ENCODE results near the gene DOK4.
"Not testable (repeated sequence)": the region's sequence is repeated elsewhere in the genome, so short reads cannot be mapped to it uniquely, and the experiment has no call there.

Gene DOK4

DNA sequence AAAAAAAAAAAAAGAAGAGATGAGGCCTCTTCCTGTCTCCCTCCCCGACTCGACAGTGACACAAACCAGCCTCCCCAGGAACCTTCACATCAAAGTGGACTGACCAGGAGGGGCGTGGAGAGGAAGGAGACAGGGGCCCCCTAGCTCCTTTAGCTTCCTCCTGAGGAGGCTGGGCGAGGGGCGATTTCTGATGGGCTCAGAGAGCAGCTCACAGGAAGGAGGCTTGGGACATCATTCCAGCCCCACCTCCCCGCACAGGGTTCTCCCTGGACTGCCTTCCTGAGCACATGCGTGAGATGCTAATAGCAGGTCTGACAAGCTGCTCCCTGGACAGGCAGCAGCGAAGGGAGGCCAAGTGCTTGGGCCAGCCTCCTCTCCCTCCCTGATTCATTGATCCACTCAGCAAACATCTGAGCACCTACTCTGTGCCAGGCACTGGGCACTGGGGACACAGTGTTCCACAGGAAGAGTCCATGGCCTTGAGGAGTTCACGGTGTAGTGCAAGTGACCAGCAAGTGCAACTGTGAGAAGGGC is 14.4 kb upstream of the DOK4 start:
- no peak for DNase-seq

DNA sequence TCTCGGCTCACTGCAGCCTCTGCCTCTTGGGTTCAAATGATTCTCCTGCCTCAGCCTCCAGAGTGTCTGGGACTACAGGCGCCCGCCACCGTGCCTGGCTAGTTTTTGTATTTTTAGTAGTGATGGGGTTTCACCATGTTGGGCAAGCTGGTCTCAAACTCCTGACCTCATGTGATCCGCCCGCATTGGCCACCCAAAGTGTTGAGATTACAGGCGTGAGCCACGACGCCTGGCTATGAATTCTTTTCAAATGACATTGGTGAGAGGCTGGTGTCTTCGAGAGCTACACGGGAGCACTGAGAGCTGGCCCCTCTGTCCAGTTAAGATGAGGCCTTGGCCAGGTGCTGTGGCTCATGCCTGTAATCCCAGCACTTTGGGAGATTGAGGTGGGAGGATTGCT is 13.6 kb upstream of the DOK4 start:
- DNase-seq: not testable (repeated sequence)

DNA sequence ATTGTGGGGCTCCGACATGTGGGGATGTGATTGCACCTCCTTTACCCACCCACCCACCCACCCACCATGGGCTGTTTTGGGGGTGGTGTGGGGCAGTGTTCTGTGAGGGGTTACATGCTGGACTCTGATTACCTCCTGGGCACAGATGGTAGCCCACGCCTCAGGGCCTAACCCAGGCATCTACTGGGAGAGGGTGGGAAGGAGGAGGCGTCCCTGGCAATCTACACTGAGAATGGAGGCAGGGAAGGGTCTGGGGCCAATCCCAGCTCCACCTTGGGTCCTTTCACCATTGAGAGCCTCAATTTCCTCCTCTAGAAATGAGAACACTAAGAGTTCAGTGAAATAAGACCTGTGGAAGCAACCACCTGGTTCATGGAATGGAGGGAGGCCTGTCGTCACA is 11.7 kb upstream of the DOK4 start:
- no peak for DNase-seq

DNA sequence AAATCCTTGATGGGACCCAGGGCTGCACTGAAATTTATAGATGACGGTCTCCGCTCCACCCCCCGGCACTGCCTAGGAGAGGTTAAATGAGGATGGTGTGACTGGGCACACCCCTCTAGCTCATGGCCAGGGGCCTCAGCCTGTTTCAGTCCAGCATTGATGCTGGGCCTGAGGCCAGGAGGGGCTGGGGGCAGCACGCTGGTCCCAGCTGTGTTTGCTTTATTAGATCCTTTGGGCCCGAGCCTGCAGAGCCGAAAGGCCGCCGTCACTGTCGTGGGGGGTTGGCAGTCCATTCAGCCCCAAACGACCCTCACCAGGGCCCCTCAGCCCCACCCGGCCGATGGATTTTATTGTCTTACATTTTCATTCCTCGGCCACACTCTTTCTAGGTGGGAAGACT is 10.8 kb upstream of the DOK4 start:
- DNase-seq: no peak

DNA sequence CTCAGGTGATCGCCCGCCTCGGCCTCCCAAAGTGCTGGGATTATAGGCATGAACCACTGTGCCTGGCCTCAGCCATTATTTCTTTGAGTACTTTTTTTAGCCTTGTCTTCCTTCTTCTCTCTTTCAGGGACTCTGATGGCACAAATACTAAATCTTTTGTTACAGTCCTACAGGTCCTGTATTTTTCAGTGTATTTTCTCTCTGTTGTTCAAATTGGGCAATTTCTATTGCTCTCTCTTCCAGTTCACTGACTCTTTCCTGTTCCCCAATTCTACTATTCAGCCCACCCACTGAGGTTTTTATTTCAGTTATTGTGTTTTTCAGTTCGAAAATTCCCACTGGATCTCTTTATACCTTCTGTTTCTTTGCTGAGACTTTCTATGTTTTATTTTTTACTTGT is 7.5 kb upstream of the DOK4 start:
- no peak for DNase-seq

DNA sequence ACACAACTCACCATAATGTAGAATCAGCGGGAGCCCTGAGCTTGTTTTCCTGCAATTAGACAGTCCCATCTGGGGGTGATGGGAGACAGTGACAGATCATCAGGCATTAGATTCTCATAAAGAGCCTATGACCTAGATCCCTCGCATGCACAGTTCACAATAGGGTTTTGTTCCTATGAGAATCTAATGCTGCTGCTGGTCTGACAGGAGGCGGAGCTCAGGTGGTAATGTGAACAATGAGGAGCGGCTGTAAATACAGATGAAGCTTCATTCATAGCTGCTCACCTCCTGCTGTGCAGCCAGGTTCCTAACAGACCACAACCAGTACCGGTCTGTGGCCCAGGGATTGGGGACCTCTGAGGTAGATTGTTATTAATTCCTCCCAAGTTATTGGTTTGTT is 2.9 kb upstream of the DOK4 start:
- DNase-seq: no peak

DNA sequence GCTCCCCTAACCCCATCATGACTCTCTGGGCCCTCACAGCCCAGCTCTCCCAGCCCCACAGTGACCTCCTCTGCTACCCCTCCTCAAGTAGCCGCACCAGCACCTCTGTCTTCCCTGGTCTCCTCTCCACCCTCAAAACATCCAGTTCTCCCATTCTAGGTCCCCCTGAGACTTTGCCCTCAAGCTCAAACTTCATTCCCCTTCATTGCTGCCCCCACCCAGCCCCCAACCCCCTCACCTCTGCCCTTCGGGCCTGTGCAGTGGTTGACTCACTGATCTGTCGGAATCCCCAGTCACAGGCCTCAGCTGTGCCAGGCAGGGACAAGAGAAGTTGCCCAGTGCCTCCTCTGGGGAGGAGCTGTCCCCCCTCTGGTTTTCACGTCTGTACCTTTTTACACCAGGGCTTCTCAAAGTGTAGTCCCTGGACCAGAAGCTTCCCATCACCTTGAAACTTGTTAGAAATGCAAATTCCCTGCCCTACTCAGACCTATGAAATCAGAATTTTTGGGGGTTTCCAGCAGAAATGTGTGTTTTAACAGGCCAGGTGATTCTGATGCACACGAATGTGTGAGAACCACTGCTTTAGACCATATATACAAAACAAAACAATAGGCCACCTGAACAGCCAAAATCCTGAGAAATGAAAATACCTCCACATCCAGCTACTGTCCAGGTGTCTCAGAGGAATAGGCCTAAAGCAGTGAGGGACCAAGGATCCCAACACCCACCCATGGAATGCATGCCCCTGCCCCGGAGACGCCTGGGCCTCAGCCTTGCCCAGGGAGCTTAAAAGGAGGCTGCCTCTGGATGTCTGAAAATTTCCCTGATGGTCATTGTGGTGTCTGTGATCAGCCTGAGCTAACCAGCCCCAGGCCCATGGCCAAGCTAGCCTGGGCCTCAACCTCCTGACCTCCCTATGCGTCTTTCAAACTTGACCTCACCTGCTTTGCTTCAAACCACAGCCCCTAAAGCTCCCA is 853 bp upstream of the DOK4 start:
- DNase-seq: no peak

DNA sequence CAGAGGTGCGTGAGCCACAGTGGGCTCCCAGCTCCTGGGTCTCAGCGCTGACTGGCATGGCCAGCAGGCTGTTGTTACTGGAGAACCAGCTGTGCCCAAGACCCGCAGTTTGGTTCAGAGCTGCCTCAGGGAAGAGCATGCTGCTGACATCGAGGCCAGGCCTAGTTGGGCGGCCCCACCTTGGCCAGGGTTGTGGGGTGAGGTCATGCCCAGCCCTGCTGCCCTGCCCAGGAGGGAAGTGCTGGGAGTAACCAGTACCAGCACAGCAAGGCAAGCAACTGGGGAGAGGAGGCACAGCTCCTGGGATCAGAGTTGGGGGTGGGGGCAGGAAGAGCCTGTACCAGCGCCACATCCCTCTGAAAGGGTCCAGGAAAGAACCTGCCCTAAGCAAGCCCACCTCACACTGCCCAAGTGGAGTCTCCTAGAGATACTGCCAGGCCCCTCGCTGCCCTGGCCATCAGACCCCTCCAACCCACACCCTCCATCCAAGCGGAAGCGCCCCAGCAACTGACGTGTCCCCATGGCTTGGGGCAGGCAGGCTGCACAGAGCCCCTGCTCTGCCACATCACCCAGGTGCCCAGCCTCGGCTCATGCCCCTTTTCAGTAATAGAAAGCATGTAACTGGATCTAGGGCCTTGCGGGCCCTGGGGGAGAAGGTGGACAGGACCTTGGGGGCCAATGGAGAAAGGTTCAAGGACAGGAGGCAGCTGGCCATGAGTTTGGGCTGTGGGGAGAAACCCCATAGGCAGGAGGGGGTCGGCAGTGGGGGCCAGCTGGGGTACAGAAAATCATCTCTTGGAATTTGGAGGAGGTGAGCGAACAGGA is 990 bp downstream of the DOK4 start:
- DNase-seq: no peak

DNA sequence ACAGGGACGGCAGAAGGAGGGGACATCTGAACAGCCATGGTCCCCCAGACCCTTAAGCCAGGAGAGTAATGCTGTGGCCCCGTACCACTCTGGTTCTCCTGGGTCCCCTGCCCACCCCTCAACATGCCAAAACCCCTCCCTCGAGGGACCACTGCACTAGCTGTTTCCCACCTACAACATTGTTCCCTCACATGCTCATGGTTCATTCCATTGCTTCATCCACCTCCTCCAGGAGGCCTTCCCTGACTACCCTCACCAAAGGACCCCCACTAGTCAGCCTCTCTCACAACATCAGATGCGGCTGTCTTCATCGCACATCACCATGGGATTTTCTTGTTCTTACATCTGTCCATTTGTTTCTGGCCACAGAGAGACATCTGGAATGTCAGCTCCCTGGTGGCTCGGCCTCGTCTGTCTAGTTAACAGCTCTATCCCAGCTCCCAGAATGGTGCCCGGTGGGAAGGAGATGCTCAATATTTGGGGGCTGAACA is 1.7 kb downstream of the DOK4 start:
- DNase-seq: no peak

DNA sequence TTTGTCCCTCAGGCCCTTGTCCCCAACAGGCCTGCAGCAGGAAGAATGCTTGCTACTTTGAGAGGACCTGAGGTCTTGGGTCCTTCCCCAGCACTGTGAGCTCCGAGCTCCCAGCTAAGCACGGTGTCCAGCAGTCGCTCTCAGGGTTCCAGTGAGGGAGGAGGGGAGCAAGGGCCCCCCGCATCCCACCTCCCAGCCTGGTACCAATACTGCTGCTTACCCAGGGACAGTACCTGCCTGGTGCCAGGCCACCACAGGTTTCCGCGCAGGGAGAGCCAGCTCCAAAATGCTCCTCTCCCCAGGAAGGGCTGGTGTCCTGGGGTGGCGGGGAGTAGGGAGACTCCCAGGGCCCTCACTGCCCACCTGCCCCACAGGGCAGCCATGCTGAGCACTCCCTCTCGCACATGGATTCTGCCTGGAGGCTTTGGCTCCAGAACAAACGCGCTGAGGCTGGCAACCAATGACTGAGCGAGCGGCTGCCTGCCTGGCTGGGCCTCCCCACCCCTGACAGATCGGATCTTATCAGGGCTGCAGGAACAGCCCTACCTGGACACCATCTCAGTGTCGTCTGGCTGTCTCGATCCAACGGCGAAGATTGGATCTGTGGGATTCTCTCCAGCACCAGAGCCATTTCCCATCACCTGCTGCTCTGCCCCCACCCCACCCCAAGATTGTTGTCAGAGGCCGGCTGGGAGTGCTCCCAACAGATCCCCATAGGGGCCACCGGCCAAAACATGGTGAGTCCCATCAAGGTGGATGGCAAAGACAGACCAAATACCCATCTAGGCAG is 2.4 kb downstream of the DOK4 start:
- DNase-seq: no peak

DNA sequence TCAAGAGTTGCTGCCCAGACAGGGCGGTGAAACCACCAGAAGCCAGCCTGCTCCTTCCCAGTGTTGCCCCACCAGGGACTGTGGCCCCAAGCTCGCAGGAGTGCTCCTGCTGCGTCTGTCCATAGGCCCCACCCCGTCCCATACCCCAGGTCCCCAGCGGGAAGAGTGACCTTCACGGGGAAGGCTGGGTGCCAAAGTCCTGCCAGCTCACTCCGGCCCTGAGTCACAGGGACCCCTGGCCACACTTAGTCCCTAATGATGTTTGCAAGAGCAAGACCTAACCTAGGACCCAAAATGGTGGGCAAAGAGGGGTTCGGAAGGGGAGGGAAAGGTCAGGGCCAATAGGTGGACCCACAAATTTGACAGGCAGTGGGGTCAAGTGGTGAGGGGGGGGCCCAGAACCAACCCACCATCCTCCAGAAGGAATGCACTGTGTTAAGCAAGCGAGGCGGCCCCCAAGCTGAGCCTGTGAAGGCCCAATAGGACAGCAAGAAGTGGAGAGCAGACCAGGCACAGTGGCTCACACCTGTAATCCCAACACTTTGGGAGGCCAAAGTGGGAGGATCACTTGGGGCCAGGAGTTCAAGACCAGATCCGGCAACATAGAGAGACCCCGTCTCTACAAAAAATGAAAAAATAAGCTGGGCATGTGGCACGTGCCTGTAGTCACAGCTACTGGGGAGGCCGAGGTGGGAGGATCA is 3.3 kb downstream of the DOK4 start:
- DNase-seq: no peak

DNA sequence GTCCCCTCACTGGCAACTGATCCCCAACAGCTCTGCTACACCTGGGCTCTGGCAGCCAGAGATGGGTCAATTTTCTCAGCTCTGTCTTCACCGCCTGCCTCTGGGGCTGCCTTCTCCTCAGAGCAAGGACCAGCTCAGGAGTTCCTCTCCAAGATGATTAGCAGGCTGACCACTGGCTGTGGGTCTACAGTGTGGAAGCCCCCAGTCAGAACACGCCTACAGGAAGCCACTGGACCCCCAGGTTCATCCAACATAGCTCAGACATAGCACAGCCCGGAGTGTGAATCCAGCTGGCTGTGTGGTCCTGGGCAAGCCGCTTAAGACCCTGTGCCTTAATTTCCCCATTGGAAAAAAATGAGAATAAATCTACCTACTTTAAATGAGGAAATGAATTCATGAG is 4.9 kb downstream of the DOK4 start:
- DNase-seq: no peak

DNA sequence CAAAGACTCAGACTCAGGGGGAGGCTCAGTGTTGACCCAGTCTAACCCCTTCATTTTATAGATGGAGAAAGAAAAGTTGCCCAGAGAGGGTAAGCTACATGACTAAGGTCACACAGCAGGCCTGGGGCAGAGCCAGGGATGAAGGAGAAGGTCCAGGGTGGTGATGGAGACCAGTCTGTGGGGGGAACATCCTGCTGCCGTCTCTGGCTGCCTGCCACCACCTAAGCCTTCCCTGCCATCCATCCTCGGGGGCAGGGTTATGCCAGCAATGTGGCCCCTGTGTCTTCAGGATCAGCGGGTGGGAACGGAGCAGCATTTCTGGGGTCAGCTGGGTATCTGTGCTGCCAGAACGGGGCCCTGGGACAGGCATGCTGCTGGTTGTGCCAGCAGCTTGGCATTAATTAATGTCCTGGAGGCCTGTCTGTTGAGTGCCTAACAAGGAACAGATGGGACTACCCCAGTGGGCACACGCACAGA is 5.5 kb downstream of the DOK4 start:
- DNase-seq: no peak

DNA sequence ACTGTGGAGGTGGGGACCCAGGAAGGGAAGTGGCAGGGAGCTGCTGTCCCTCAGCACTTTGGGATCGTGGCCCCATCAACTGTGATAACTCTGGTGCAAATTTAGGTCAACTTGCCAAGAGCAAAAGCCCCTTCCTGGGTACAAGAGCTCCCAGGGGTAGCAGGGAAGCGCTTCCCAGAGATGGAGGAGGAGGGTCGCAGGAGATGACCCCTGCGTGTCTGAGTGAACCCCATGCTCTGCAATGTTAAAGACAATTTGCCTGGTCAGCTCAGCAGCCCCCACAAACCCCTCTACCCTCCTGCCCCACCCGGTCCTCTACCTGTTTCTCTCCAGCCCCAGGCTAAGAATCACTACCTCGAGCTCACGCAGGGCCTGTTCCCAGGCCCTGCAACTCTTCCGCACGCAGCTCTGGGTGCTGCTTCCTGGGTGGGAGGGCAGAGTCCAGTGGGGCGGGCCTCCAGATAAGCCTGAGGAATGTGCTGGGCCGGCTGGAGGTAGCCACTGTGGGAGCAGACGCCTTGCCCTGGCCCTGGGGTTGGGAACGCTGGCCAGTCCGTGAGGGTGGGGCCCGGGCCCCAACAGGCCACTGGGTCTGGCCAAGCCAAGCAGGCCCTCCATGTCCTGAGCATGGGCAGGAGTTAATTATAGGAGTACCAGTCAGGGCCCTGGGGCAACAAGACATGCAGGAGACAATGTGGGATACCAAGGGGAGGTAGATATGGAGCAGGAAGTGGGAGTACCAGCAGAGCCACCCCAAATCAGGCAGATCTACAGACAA is 6.1 kb downstream of the DOK4 start:
- DNase-seq: no peak

DNA sequence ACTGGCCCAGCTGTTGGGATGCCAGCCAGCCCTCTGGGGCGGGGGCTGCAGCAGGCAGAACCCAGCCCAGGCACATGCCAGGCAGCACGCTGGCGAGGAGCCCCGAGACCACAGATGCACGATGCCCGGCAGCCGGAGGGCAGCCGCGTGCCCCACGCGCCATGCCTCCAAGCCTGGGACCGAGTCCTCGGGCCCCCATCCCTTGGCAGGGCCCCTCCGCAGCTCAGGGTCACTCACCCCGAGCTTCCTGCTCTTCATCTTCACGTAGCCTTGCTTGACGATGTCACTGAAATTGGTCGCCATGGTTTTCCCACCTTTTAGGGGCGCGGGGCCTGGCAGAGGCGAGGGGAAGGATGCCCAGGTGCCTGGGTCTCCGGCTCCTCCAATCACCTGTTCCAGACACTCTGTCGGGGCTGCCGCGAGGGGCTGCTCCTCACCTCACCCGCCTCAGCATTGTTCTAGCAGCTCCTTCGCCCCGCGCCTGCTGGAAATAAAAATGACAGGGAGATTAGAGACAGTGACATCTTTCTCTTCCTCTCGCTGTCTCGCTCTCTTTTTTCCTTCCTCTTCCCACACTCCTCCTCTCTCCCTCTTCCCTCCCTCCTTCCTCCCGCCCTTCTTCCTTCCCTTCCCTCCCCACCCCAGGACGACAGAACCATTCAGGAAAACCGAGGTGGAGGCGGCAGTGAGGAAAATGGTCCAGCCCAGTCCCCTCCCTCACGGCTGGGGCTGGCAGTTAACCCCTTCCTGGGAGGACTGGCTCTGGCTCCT is 6.9 kb downstream of the DOK4 start:
- peak; percentile 62 for DNase-seq

DNA sequence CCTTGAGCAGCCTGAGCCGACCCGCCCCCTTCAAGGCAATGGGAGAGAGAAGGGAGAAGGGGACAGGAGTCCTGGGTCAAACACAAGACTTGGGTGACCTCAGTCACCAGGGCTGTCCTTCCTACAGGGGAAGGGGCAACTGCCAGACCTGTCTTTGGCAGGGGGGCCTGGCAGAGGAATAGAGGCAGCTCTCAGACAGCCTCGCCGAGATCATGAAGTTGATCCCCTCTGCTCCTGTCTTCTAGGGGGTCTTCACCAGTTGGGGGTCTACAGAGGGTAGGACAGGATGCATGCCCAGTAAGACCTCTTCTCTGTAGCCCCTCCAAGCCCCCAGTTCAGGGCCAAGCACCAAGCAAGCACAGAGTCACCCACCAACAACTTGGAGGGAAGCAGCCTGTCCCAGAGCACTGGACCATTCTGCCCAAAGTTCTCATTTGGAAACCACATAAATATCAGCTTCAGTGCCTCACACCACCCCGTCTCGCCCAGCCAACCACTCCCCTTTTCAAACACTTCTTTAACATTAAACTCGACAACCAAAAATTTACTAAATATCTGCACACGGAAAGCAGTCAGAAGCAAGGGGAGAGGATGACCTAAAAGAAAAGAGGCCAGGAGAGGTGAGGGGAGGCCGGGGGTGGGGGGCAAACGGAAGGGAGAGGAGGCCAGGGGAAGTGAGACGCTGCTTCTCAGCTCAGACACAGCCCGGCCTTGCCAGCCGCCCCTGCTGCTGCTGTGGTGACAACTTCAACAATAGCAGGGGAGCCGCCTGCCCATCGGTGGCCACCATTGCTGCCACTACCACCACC is 7.7 kb downstream of the DOK4 start:
- DNase-seq: no peak

DNA sequence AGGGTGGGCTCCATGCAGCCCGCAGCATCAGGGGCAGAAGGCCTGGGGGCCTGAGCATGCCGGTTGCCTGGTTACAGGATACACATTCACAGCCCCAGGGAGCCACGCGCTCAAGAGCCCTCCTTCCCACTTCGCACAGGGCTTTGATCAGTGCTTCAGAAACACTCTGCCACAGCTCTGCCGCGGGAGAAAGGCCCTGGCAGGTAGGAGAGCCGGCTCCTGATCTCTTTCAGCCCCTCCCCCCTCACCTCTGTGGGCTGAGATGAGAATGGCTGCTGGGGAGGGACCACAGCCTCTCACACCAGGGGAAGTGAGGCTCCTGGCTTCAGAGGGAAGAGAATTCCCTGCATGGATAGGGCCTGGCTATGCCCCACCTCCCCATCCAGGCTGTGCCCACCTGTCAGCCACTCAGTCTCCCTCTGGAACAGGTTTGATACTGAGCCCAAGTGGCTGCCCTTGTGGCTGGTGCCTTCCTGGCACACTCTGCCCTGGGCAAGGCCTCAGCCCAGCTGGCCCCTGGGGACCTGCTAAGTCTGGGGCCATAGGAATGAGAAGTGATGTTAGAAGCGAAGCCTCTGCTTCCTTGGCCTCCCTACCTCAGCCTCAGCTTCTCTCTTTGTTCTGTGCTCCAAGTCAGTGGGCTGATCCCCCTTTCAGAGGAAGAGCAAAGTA is 8.6 kb downstream of the DOK4 start:
- DNase-seq: no peak

DNA sequence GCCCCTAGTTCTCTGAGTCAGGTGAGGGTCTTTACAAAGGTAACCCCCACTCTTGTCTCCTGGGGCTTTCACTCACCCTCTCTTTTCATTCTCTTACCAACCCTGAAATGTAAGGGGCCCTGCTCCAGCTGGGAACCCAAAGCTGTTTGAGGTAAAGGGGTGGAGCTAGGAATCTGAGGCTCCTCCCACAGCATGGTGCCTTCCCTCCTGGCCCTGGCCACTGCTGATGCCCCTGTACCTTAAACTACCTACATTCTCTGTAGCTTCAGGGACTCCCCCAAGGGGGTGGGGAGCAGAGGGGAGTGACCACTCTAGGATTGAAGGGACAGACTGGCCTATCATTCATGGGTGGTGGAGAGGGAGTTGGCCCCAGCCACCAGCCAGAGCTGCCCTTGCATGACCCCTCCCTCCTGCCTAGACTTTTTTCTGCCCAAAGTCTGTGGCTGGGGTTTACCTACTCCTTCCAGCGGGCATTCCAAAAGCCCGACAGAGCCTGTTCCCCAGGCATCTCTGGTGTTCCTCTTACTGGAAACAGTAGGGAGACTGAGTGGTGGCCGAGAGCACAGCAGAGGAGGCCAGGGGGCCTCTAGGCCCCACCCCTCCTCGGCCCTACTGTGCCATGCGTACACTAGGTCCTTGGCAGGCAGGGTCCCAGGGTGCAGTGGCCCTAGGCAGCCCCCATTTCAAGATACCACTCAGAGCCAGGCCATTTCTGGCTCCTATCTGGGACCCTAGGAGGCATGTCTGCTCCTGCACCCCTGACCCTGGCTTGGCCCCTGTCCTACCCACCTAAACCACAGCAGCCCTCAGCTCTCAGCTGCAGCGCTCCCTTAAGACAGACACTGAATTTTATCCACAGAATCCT is 9.5 kb downstream of the DOK4 start:
- no peak for DNase-seq
